CD4-positive, alpha-beta T cell treated with Interleukin-17A for 4 hours (primary cell): ENCODE results near the gene CDKAL1.

ENCODE experiments used
- DNase-seq: peaks from one replicate; pipeline ENCODE4 v3.0.0-alpha.2; 2020; ENCODE audit warnings: mixed read lengths

The CDKAL1 gene

DNA sequence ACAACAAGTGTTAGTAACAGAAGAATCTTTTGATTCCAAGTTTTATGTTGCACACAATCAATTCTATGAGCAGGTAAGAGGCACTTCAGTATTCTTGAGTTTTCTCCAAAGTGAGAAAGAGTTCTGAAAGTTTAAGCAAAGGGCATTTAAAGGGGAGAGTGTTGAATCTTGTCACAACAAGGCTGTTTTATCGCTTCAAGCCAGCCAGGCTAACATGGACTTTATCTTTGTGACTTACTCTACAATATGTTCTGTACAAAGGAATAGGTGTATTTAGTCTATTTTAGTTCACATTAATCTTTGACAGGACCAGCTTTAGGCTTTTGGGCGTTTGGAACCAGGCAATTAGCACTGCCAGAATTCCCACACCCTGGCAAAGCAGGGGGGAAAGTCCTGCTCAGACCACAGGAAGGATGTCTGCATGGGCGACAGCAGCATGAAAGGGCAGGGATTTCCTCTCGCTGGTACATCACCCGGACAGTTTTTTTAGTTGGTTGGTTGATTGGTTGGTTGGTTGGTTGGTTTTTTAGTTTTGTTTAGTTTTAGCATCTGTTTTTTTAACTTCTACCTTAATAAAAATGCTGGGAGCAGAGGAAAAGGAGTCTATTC, 663.9 kb downstream of the CDKAL1 start:
- DNase-seq = no peak

DNA sequence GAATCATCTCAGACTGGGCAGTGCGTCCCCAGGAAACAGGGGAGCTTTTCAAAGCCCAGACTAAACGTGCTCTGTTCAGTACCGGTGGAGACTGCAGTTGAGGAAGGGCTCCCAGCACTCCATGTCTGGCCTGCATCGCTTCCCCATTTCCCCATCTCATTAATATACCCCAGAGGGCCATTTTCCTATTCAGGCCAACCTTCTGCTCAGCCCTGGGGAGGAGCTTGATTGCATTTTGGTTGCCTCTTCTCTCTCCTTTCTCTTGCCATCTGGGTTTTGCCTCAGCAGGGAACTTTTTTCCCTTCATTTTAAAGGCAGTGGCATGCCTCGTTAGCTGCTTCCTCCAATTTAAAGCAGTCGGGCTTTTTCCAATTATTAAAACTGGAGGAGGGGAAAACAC, 665.0 kb downstream of the CDKAL1 start:
- DNase-seq = no peak

DNA sequence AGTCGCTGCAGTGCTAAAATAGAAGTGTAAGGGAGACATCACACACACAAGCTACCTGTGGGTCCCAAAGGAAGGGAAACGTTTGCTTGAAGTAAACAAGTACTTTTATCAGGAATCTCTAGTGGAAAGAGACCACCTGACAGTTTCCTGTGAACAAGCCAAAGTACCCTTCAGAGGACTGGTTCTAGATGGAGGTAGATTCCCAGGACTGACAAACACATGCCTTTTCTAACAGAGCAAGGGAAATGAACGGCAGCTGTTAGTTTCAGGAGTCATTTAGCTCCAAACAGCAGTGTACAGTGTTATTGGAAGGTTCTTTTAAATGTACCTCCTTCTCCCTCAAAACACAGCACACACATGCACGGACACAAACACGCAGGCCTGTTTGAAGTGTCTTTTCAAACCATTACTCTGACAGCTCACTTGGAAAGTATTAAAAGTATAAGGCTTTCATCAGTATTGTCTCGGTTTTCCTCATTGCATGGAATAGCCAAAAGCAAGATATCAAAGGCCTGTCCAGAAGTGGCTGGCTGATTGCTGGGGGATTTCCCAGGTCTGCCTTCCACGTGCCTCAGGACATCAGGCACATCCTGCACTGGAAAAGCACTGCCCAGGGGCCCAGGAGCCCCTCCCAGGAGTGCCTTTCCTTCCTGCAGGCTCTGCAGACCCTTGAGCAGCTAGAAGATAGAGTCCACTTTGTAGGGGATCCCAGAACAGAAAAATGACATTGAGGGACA, 666.0 kb downstream of the CDKAL1 start:
- DNase-seq = no peak

DNA sequence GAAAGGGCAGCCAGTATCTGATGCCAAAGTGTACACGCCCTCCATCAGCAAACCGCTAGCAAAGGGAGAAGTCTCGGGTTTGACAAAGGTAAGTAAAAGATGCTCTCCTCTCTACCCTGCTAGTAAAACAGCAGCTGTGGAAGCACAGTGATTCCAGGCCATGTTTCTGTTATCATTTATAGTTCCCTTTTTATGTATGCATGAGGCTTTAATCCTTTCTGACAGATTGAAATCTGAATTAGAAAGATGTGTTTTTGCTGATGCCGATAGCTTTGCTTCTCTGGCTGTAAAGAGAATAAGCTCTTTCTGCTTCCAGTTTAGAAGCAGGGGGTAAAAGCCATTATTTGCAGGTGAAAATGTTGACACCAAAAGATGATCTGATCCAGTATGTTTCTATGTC, 666.9 kb downstream of the CDKAL1 start:
- no peak for DNase-seq

DNA sequence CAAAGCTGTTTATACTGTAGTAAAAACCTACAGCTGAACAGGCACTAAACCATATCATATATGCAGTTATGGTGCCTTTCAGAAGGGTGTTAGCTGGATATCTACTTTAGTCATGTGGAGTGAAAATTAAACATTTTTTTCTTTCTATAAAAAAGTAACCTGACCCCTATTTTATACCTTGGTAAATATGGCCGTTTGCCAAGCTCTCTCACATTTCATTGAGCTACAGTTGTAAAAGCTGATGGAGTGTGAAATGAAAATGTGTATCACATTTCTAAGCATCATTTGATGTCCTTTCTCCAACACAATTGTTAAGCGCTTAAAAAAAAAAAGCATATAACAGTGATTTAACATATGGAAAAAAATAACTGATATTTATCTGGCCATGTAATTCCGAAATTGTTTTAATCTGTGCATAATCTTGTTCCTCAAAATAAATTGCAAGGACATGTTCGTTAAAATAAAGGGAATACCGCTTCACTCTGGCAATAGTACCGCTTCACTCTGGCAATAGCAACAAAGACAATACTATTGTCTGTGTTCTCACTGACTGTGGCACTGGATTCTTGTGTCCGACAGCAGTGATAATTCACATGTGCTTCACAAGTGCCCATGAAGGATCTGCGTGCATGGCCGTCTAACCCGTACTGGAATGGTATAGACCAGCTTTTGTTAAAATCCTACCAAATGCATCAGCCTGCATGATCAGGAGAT, 667.5 kb downstream of the CDKAL1 start:
- DNase-seq = no peak

DNA sequence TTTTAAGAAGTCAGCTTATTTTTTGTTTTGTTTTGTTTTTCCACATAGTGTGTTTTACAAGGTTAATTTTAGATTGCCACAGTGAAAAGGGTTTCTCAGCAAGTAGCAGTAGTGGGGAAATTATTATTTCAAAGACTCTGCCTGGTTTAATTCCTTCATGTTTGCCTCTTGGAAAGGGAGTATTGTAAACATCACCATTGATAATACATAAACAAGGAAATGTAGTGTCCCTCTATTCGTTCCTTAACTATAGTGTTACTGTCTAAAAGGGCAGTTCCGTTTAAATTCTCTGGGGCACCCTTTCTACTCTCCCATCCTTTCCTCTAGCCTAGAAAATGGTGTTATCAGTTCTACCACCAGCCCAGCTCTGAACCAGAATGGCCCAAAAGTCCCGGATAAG, 668.3 kb downstream of the CDKAL1 start:
- no peak for DNase-seq

DNA sequence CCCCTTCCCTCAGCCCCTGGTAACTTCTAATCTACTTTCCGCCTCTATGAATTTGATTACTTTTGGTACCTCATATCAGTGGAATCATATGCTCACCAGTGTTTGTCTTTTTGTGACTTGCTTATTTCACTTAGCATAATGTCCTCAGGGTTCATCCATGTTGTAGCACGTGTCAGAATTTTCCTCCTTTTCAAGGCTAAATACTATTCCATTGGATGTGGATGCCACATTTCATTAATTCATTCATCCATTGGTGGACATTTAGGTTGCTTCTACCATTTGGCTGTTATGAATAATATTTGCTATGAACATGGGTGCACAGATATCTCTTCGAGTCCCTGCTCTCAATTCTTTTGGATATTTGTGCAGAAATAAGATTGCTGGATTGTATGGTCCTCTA, 670.7 kb downstream of the CDKAL1 start:
- no peak for DNase-seq

DNA sequence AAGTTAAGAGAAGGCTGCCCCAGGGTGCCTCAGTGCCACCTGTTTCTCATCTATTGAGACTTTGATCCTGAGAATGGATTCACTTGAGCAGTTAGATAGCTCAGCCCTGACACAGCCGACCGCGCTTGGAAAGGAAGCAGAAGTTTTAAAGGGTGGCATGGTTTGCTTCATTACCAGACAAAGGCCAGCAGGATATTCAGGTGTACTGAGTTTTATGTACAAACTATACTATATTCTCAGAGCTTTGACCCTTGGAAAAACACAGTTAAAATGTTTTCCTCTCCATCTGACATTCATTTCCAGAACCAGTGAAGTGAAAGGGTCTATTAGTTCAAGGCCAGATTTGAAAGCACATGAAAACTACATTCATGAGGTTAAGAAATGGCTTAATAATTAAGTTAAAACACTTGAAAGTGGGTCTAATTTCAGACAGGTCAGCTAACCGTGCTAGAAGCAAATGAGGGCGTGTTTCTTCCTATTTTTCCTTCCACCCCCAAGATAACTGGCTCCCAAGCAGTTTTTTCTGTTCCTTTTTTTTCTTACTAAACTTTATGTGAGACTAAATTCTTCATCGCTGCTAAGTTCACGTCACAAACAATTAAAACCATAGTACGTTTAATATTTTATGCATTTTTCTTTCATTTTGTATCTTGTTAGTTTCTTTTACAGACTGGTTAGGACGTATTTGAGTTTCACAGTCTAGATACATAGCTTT, 674.0 kb downstream of the CDKAL1 start:
- DNase-seq = no peak

DNA sequence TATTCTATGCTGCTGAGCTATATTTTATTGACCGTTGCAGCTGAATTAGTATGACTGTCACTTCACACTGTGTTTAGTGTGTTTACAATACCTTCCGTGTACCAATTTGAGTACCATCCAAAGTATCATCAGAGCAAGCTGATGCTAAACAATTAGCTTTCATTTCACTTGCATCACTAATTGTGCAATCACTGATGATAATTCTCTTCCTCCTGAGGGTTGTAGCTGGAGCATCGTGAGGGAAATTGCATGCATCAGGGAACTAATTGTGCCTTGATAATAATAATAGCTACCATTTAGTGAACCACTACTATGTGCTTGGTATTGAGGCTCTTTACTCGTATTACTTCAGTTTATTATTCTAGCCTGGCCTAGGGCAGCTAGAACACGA, 674.5 kb downstream of the CDKAL1 start:
- no peak for DNase-seq

DNA sequence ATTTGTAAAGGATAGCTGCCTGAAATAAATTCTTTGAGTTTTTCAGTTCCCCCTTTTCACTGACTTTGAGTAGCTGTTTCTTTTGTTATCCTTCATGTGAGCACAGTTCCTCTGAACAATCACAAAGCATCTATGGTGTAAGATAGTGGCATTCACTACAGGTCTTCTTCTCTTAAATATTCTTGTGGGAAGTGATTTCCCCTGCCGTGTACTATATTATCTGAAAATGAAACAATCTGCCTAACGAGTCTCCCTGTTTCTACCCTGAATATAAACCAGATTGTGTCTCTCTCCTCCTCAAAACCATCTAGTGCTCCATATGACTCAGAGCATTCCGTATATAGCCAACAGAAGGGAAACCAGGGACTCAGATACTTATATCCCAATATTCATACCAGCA, 679.2 kb downstream of the CDKAL1 start:
- no peak for DNase-seq

DNA sequence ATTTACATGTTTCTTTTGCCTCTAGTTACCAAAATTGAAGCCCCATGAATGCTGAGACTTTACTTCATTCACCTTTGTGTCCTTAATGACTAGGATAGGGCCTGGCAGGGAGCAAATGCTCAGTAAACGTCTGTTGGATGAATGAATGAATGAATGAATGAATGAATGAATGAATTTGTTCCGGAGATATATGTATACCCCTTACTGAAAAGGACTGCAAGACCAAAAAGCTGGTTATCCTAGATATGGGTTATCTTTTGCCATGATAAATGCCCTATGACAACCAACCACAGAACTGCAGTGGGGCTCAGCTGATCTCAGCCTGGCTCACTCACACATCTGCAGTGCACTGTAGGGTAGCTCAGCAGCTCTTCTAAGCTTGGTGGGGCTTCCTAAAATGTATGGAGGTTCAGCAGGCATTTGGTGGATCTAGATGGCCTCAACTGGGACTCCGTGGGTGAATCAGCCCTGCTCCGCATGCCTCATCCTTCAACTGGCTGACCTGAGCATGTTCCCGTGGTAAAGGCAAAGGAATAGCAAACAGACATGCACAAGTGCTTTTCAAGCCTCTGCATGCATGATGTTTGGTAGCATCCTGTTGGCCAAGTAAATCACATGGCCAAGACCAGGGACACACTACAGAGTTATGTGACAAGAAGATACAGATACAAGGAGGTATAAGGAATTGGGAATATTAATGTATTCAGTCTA, 680.6 kb downstream of the CDKAL1 start:
- no peak for DNase-seq

DNA sequence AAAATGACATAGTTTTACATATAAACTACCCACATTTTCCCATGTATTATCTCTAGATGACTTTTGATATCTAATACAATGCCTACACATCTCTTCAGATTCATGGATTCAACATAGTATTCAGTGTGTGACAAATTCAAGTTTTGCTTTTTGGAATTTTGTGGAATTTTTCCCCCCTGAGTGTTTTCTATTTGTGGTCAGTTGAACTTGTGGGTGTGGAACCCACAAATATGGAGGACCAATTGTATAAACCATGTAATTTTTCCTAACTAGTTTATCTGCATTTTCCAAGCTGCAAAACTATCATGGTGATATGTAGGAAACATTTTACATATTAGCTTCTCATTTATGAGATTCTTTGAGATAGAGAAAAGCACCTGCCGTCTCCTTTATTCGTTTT, 685.0 kb downstream of the CDKAL1 start:
- DNase-seq = no peak

DNA sequence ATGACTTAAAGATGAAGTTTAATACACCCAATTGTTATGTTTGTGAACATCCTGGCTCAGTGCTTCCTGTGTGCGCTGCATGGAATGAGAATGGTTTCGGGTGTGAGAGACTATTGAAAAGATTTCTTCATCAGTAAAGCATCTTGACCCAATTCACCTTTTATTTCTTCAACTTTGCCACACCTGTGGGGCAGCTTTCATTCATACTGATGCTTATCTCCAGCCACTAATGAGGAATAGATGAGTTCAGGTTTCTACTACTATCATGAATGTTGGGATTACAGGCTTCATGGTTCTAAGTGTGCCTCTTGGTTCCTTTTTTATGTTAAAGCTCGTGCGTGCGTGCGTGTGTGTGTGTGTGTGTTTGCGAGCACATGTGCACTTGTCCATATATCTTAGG, 685.6 kb downstream of the CDKAL1 start:
- DNase-seq = no peak

DNA sequence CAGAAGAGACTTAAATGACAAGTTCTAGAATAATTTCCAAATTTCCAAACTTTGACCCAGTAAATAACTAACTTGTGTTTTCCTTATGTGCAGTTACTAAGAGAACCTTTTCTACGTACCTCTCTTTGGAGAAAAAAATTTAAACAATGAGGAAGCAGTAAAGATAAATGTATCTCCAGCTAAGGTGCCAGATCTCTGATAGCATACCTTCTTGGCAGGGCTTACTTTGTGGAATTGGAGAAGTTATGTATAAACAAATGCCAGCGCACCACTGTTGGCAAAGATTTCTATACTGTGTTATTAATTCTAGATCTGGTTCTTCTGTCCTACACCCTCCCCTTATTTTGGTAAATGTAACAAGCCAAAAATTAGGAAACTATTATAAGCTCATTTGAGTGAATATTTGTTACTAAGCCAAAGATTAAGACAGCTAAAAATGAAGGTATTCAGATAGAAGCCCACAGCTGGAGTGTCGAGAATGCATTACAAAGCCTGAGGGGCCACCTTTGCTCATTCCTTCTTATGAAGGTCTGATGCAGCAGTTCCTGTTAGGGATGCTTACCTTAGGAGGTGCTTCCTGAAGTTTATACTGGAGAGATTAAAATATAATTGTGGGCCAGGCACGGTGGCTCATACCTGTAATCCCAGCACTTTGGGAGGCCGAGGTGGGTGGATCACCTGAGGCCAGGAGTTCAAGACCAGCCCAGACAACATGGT, 686.2 kb downstream of the CDKAL1 start:
- DNase-seq = no peak

DNA sequence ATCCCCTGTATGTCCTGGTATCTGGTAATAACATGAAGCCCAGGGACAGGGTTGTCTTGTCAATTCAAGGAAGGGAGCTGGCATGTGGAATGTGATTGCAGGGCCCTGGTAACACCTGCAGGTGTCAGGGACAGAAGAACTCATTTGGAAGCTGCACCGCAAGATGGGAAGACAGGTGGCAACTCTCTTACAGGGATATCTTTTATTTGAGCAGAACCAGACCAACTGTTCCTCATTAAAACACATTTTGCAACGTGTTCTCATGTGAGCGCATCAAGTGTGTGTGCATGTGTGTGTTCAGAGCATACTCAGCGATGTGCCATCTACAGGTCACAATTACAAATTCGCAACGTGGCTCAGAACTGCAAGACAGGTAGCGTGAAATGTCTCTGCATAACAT, 688.4 kb downstream of the CDKAL1 start:
- DNase-seq = no peak

DNA sequence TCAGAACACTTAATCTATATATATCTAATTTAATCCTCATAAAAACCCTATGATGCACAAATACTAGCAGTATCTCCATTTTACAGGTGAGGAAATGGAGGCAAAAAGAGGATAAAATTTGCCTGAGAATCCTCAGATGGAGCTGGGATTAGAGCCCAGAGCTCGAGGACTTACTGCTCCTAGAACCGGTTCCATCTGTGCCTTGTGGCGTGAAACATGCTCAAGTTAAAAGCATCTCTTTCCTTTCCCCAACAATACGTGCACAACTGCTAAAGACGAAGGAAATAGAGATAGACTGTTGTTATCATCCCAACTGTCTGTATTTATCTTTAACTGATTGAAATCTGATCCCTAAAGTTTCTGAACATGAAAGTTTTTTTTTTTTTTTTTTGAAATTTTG, 691.7 kb downstream of the CDKAL1 start:
- no peak for DNase-seq

DNA sequence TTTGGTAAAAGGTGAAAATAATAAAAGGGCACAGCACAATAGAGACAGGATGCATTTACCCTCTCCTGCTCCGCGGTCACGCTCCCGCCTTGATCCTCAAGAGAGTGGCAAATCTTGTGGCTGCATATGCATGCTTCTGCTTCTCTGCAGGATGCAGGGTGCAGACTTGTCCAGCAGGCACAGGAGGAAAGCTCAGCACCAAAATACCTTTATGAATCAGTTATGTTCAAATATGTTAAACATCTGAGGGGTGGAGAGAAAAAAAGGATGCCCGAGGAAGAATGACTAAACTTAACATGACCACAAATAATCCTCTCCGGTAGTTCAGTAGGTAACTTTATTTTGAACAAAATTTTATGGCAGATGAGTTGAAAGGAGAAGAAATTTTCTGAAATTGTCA, 693.2 kb downstream of the CDKAL1 start:
- DNase-seq = no peak

DNA sequence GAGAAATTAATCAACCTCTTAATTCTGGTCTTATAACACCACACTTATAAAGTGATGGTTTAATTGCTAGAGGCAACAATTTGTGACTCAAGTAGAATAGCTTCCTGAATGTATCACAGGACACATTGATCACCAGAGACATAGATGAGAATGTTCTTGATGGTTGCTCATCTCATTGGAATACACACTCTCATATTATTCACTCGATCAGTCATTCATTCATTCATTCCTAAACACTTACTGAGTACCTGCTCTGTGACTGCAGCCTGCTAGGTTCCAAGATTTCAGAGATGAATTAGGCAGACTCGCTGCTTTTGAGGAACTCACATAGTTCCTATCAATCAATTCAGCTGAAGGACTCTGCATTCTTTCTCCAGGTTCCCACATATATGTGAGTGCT, 694.2 kb downstream of the CDKAL1 start:
- DNase-seq = no peak

DNA sequence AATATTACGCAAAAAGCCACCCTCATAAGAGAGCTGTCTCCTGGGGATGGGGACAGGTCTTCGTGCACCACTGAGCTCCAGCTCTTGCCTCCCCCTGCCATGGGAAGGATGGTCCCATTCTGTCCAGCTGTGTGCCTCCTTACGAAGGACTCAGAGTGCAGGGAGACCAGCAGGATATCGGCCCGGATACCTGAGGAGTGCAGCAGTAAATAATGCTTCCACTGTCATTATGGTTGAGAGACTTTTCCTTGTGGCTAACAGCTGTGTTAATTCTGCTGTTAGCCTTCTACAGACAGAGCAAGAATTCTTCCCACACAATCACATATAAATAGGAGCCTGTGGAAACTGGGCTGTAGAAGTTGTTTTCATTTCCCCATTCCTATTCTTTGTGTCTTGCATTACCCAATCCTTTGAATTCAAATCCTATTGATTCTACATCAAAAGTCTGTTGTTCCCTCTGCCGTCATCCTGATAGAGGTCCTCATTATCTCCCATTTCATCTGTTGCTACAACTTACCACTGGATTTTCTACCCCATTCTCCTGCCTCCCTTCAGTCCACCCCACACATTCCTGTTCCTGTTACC, 694.7 kb downstream of the CDKAL1 start:
- no peak for DNase-seq

DNA sequence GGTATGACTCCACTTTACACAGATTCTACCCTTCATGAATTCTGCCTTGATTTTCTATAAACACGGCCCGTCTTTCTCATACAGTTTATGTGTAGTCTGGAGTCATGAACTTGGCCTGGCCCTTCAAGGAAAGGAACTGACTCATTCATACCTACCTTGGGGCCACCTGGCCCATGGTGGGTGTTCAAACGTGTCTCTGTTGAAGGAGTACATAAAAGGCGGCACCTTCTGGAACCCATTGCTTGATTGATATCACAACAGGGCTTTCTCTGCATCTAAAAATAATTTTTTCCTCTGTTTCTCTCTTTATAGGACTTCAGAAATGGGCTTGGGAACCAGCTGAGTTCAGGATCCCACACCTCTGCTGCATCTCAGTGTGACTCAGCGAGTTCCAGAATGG, 696.3 kb downstream of the CDKAL1 start:
- DNase-seq = no peak

DNA sequence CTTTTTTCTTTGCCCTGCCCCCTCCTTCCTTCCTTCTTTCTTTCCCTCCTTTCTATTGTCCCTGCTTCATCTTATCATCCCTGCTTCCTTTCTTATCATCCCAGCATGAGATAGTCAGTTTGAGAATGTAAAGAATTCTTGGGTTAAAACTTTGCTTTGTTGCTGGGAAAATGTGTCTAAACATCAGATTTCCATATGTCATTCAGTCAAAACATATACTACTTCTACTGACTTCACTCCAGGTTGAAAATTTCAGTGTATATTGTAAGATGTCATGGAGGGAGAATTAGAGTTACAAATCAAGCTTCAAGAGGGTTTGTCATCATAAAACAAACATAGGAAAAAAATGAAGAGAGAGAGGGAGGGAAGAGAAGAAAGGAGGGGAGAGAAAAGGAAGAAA, 700.9 kb downstream of the CDKAL1 start:
- no peak for DNase-seq

DNA sequence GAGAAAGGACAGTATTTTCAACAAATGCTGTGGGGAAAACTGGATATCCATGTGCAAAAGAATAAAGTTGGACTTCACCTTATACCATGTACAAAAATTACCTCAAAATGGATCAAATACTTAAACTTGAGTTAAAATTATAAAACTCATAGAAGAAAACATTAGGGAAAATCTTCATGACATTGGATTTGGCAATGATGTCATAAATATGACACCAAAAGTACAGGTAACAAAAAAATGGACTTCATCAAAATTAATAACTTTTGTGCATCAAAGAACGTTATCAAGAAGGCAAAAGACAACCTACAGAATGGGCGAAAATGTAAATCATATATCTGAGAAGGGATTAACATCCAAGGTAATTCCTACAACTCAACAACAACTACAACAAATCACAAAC, 704.0 kb downstream of the CDKAL1 start:
- DNase-seq = no peak
